Measurements from ENCODE around the gene PEF1. TPM values are rescaled to one million over a fixed set of nuclear protein-coding genes. Genes with fewer than 3 reads are reported as not detected.

Gene PEF1
- total and polyA plus RNA-seq, 2 donors (not counting 3 experiments of a cell fraction or from before 2014, with no cell fraction given): 73.3 to 161 TPM

GRCh38 chr1:31663622-31664452 is 19.2 kb upstream of the PEF1 start:
- Histone ChIP-seq H3K27ac (ENCODE audit: insufficient read depth, low read depth, low read length) (no peak overlapping the region), H3K9ac (replicated peaks; ENCODE audit: extremely low read depth, insufficient read depth, low read length) (no peak overlapping the region), H4K20me1 (replicated peaks; ENCODE audit: control insufficient read depth, extremely low read depth, insufficient read depth, low read length) (no peaks in the 10 kb centered on the region), H3K36me3 (ENCODE audit: control insufficient read depth in 2 of 2, extremely low read depth in 1 of 2, insufficient read depth in 2 of 2, low read length in 2 of 2) (no peaks in the 10 kb centered on the region), H3K9me3 (replicated peaks; ENCODE audit: control insufficient read depth, insufficient read depth, low read length) (no peaks in the 10 kb centered on the region), H3K4me2 (ENCODE audit: insufficient read depth, low read length) (no peak overlapping the region), H2AFZ (ENCODE audit: low read depth, low read length) (no peak overlapping the region), H3K79me2 (ENCODE audit: control insufficient read depth, insufficient read depth, low read length) (no peaks in the 10 kb centered on the region), H3K4me3 (replicated peaks in 1 of 3; ENCODE audit: insufficient read depth in 1 of 3, low read depth in 1 of 3, low read length in 3 of 3) (no peak overlapping the region), H3K4me1 (ENCODE audit: control insufficient read depth, extremely low read depth, insufficient read depth, low read length) (no peaks in the 10 kb centered on the region), H3K27me3 (ENCODE audit: control insufficient read depth in 2 of 2, insufficient read depth in 2 of 2, low read length in 2 of 2) (no peaks in the 10 kb centered on the region), H3K9me1 (replicated peaks; ENCODE audit: control insufficient read depth, extremely low read depth, insufficient read depth, low read length) (no peaks in the 10 kb centered on the region)
- FAIRE-seq: peak; percentile 93
- DNase-seq (ENCODE audit: low read depth, low spot score): peak; percentile 48
- POLR2A ChIA-PET: interaction anchor here (0.6 to 1.2 kb wide), 3 partner anchors 82 to 188 kb away, joined by 3 to 4 read pairs (median 3); no protein-coding TSS in a partner anchor
- CTCF ChIA-PET: interaction anchor here (0.7 to 11.5 kb wide), 25 partner anchors 11 to 300 kb away, joined by 3 to 180 read pairs (median 5); partner anchors contain the start of gene COL16A1
- BruUV-seq (replicated peaks): no TSS peak
- TF ChIP-seq CTCF (IDR thresholded peaks at IDR 0.05; ENCODE audit: extremely low read depth in 1 of 2, insufficient read depth in 1 of 2, low read depth in 1 of 2, low read length in 2 of 2): peak; percentile 86 to 90
- TF ChIP-seq JUN (IDR thresholded peaks at IDR 0.05; ENCODE audit: borderline replicate concordance, insufficient read depth, insufficient read length, low read depth): no peak
- dilution Hi-C loops (cut with MboI; ENCODE audit: extremely low pct_ligation_motif_present, low sequenced_read_pairs): no loop called here
- intact Hi-C loops (cut with micrococcal nuclease): loop anchor here (1.0 to 5.0 kb wide), 4 partner anchors 51 to 298 kb away; no protein-coding TSS in a partner anchor

GRCh38 chr1:31662463-31662862 is 17.8 kb upstream of the PEF1 start:
- intact Hi-C loops (cut with micrococcal nuclease) (loop anchor here (5.0 kb wide), 1 partner anchor 300 kb away; no protein-coding TSS in a partner anchor), dilution Hi-C loops (cut with MboI; ENCODE audit: extremely low pct_ligation_motif_present, low sequenced_read_pairs) (no loop called here)
- FAIRE-seq: no peak
- DNase-seq (ENCODE audit: low read depth, low spot score): no peak
- ChIA-PET POLR2A (no interaction called here), CTCF (interaction anchor here (0.7 to 11.5 kb wide), 11 partner anchors 12 to 401 kb away, joined by 3 to 180 read pairs (median 7); no protein-coding TSS in a partner anchor)
- Histone ChIP-seq H3K4me1 (ENCODE audit: control insufficient read depth, extremely low read depth, insufficient read depth, low read length) (no peaks in the 10 kb centered on the region), H2AFZ (ENCODE audit: low read depth, low read length) (no peak overlapping the region), H3K27me3 (ENCODE audit: control insufficient read depth in 2 of 2, insufficient read depth in 2 of 2, low read length in 2 of 2) (no peaks in the 10 kb centered on the region), H3K79me2 (ENCODE audit: control insufficient read depth, insufficient read depth, low read length) (no peaks in the 10 kb centered on the region), H4K20me1 (replicated peaks; ENCODE audit: control insufficient read depth, extremely low read depth, insufficient read depth, low read length) (no peaks in the 10 kb centered on the region), H3K4me3 (replicated peaks in 1 of 3; ENCODE audit: insufficient read depth in 1 of 3, low read depth in 1 of 3, low read length in 3 of 3) (no peak overlapping the region), H3K27ac (ENCODE audit: insufficient read depth, low read depth, low read length) (no peak overlapping the region), H3K9ac (replicated peaks; ENCODE audit: extremely low read depth, insufficient read depth, low read length) (no peak overlapping the region), H3K4me2 (ENCODE audit: insufficient read depth, low read length) (no peak overlapping the region), H3K9me3 (replicated peaks; ENCODE audit: control insufficient read depth, insufficient read depth, low read length) (no peaks in the 10 kb centered on the region), H3K9me1 (replicated peaks; ENCODE audit: control insufficient read depth, extremely low read depth, insufficient read depth, low read length) (no peaks in the 10 kb centered on the region), H3K36me3 (ENCODE audit: control insufficient read depth in 2 of 2, extremely low read depth in 1 of 2, insufficient read depth in 2 of 2, low read length in 2 of 2) (no peaks in the 10 kb centered on the region)
- BruUV-seq (replicated peaks): no TSS peak
- TF ChIP-seq FOS (IDR thresholded peaks at IDR 0.05; ENCODE audit: borderline replicate concordance, insufficient read depth, low read length) (no peak), EZH2 (IDR thresholded peaks at IDR 0.05; ENCODE audit: borderline replicate concordance, low read depth, low read length, severe bottlenecking) (no peak), MAX (IDR thresholded peaks at IDR 0.05; ENCODE audit: insufficient read depth, insufficient read length) (no peak), MYC (IDR thresholded peaks at IDR 0.05; ENCODE audit: low read depth, low read length) (no peak), POLR2AphosphoS5 (IDR thresholded peaks at IDR 0.05; ENCODE audit: insufficient read depth, low read depth, low read length) (no peak), POLR2A (IDR thresholded peaks at IDR 0.05; ENCODE audit: low read depth, low read length) (no peak)
